ENCODE measurements around the gene CALHM5.

GRCh38 chr6:116543149-116543548 lies 31.7 kb downstream of the CALHM5 start:
- TF ChIP-seq CTCF (IDR thresholded peaks at IDR 0.05) = no peak
- no peak for TF ChIP-seq REST (IDR thresholded peaks at IDR 0.05; ENCODE audit: insufficient read depth in 1 of 2, low read depth in 2 of 2, low read length in 1 of 2)

Measured in Panc1 (cell line).